GM18502 (cell line): Measurements from ENCODE around the gene GNAS.

Experiments
- ATAC-seq: cut with Tn5 transposase; IDR thresholded peaks from one replicate; pipeline ENCODE4 v1.9.1; 2021; ENCODE audit warnings: mild to moderate bottlenecking; ENCODE audit not compliant: unreplicated experiment, poor library complexity

Gene GNAS

DNA sequence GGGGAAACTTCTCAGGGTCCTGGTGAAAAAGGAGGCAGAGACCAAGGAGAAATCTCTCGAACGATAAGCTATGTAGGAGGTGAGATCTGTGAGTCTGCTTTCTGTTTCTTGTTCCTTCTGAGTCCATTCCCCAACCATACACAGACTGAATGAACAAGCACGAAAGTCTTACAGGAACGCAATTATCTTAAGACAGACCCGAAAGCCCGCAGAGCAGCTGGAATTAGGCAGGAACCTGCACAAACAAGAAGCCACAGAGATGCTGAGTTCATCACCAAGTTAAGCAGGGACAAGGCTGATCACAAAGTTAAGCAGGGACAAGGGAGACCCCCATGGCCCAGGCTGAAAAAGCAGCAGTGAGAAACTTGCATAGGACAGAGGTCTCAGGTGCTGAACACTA is 107.1 kb downstream of the GNAS start:
- ATAC-seq = no peak
